Measurements from ENCODE around the gene ARHGAP6. TPM values are rescaled to one million over a fixed set of nuclear protein-coding genes. Genes with fewer than 3 reads are reported as not detected.

ARHGAP6 gene
- total RNA-seq, 1 donor: 5.4 TPM

DNA sequence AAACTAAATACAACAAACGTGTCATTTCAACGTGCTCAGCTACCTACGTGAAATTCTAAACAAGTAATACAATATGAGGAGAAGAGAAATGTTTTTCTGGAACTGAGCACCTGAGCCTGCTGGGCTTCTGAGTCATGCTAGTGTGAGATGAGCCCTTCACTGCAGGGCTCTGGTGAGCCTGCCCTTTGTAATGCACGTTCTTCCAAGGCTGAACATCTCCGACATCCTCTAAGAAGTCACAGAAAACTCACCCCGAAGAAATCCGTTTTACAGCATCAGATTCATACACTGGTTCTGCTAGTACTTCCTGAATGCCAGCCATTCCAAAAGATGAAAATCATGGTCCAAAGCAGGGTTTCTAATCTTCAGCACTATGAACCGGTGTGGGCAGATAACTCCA is 215.4 kb downstream of the ARHGAP6 start:
- H3K27me3 ChIP-seq (ENCODE audit: insufficient read depth, low read length): no peaks in the 10 kb centered on the region
- no peak overlapping the region for H3K4me3 ChIP-seq (ENCODE audit: low read length)
- no peaks in the 10 kb centered on the region for H3K4me1 ChIP-seq (ENCODE audit: insufficient read depth, low read length)
- H3K9me3 ChIP-seq (ENCODE audit: low read depth, low read length): no peaks in the 10 kb centered on the region

- Histone ChIP-seq H3K9me3 (ENCODE audit: low read depth, low read length) (no peaks in the 10 kb centered on the region), H3K27me3 (ENCODE audit: insufficient read depth, low read length) (no peaks in the 10 kb centered on the region), H3K4me3 (ENCODE audit: low read length) (no peak overlapping the region), H3K4me1 (ENCODE audit: insufficient read depth, low read length) (no peaks in the 10 kb centered on the region)
These were observed 216.1 kb downstream of the ARHGAP6 start for GRCh38 chrX:11449613-11450012.

DNA sequence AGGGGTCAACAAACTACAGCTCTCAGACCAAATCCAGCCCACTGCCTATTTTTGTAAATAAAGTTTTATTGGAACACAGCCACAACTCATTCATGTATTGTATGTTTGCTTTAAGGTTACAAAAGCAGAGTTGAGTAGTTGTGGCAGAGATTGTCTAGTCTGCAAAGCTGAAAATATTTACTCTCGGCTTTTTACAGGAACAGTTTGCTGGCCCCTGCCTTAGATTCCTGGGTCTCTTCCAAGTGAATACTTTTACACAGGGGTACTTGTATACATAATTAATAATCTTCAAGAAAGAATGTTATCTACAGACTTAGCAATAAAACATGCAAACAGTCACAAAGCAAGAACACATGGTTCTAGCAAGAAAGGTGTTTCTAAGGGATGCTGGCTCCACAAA is 218.3 kb downstream of the ARHGAP6 start:
- H3K4me3 ChIP-seq (ENCODE audit: low read length): no peak overlapping the region
- no peaks in the 10 kb centered on the region for H3K9me3 ChIP-seq (ENCODE audit: low read depth, low read length)

DNA sequence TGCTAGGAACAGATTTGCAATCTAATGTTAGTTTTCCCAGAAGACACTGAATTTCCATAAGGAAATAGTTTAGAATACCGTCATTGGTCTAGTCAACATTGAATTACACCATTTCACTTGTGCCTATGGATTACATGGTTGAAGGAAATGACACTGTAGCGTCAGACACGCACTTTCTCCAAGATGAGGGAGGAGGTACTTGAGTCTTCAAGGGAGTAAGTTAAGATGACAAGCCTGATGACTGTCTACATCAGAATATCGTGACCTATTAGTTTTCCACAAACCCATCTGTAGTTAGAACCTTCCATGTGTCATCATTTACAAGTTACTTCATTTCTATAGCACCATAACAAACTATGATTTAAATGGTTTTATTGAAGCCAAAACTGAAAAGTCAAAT is 218.8 kb downstream of the ARHGAP6 start:
- Histone ChIP-seq H3K4me1 (ENCODE audit: insufficient read depth, low read length) (no peaks in the 10 kb centered on the region), H3K9me3 (ENCODE audit: low read depth, low read length) (no peaks in the 10 kb centered on the region), H3K27me3 (ENCODE audit: insufficient read depth, low read length) (no peaks in the 10 kb centered on the region), H3K4me3 (ENCODE audit: low read length) (no peak overlapping the region)

More for the DNA sequence above, 218.3 kb downstream of the ARHGAP6 start:
- Histone ChIP-seq H3K27me3 (ENCODE audit: insufficient read depth, low read length) (no peaks in the 10 kb centered on the region), H3K4me1 (ENCODE audit: insufficient read depth, low read length) (no peaks in the 10 kb centered on the region)

- Histone ChIP-seq H3K4me3 (ENCODE audit: low read length) (no peak overlapping the region), H3K4me1 (ENCODE audit: insufficient read depth, low read length) (no peaks in the 10 kb centered on the region), H3K9me3 (ENCODE audit: low read depth, low read length) (no peaks in the 10 kb centered on the region), H3K27me3 (ENCODE audit: insufficient read depth, low read length) (no peaks in the 10 kb centered on the region)
These were observed 219.4 kb downstream of the ARHGAP6 start for GRCh38 chrX:11446336-11446735.

- Histone ChIP-seq H3K4me3 (ENCODE audit: low read length) (no peak overlapping the region), H3K4me1 (ENCODE audit: insufficient read depth, low read length) (no peaks in the 10 kb centered on the region), H3K27me3 (ENCODE audit: insufficient read depth, low read length) (no peaks in the 10 kb centered on the region), H3K9me3 (ENCODE audit: low read depth, low read length) (no peaks in the 10 kb centered on the region)
These were observed 220.2 kb downstream of the ARHGAP6 start for GRCh38 chrX:11445540-11445939.

DNA sequence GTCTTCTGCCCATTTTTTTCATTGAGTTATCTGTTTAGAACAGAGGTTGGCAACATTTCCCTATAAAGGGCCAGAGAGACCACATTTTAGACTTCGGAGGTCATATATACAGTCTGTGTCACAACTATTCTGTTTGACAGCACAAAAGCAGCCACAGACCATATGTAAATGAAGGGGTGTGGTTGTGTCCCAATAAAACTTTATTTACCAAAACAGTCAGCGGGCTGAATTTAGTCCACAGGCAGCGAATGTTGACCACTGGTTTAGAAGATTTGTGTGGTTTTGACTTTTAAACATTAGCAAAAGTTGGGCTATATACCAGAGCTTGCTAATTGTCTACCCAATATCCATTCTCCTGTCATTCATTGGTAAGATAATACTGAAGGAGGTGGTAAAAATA is 221.7 kb downstream of the ARHGAP6 start:
- no peaks in the 10 kb centered on the region for H3K27me3 ChIP-seq (ENCODE audit: insufficient read depth, low read length)
- no peaks in the 10 kb centered on the region for H3K9me3 ChIP-seq (ENCODE audit: low read depth, low read length)
- no peaks in the 10 kb centered on the region for H3K4me1 ChIP-seq (ENCODE audit: insufficient read depth, low read length)
- no peak overlapping the region for H3K4me3 ChIP-seq (ENCODE audit: low read length)

GRCh38 chrX:11439846-11440245 is 225.9 kb downstream of the ARHGAP6 start:
- Histone ChIP-seq H3K4me3 (ENCODE audit: low read length) (no peak overlapping the region), H3K9me3 (ENCODE audit: low read depth, low read length) (no peaks in the 10 kb centered on the region), H3K27me3 (ENCODE audit: insufficient read depth, low read length) (no peaks in the 10 kb centered on the region), H3K4me1 (ENCODE audit: insufficient read depth, low read length) (no peaks in the 10 kb centered on the region)

DNA sequence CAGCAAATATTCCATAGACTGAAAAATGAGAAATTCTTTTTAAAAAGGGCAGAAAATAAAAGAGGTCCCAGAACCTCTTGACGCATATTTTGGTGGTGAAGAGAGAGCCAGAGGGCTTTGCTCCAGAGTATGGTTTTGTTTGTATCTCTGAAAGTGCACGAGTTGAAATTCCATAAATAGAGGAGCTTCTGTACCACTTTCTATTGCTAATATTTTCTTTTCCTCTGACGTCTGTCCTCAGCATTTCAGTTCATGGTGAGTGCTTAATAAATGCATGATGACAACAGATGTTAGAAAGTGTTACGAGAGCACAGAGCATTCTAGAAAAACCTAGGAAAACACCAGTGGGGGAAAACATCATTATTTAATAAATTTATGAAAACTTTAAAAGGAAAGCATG is 227.0 kb downstream of the ARHGAP6 start:
- no peaks in the 10 kb centered on the region for H3K9me3 ChIP-seq (ENCODE audit: low read depth, low read length)
- no peaks in the 10 kb centered on the region for H3K4me1 ChIP-seq (ENCODE audit: insufficient read depth, low read length)
- no peak overlapping the region for H3K4me3 ChIP-seq (ENCODE audit: low read length)
- no peaks in the 10 kb centered on the region for H3K27me3 ChIP-seq (ENCODE audit: insufficient read depth, low read length)

- Histone ChIP-seq H3K9me3 (ENCODE audit: low read depth, low read length) (no peaks in the 10 kb centered on the region), H3K4me1 (ENCODE audit: insufficient read depth, low read length) (no peaks in the 10 kb centered on the region), H3K27me3 (ENCODE audit: insufficient read depth, low read length) (no peaks in the 10 kb centered on the region), H3K4me3 (ENCODE audit: low read length) (no peak overlapping the region)
These were observed 227.4 kb downstream of the ARHGAP6 start for GRCh38 chrX:11438380-11438723.

DNA sequence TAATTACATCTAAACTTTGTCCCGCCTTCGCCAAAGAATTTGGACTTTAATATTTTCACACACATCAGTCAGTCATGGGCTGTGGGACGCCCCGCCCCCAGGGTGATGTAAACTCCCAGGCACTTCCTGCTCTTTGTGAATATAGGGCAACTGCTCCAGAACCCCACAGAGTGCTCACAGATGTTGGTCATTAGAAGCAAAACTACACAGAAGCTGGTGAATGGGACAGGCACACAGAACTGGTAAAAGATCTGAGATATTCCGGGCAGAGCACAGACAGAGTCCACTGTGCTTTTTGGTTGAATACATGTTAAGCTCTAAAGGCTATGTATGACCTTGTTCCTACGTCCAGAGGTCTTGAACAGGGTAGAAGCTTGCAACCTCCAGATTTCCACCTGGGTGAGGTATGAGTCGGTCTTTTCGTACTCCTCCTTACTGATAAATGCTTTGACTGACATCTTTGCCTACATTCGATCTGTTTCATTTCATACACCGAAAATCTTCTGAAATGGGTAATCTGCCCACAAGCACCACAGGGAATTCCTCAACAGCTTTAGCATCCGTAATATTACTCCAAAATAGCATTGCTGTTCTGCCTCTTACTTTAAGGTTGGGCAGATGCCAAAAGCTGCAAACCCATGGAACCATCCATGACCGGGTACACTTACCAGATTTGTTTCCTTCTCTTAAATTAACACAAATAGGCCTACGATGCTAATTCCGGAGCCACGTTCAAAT is 227.9 kb downstream of the ARHGAP6 start:
- Histone ChIP-seq H3K27me3 (ENCODE audit: insufficient read depth, low read length) (no peaks in the 10 kb centered on the region), H3K9me3 (ENCODE audit: low read depth, low read length) (no peaks in the 10 kb centered on the region), H3K4me1 (ENCODE audit: insufficient read depth, low read length) (no peaks in the 10 kb centered on the region), H3K4me3 (ENCODE audit: low read length) (no peak overlapping the region)

- H3K27me3 ChIP-seq (ENCODE audit: insufficient read depth, low read length): no peaks in the 10 kb centered on the region
- H3K4me1 ChIP-seq (ENCODE audit: insufficient read depth, low read length): no peaks in the 10 kb centered on the region
- no peak overlapping the region for H3K4me3 ChIP-seq (ENCODE audit: low read length)
- no peaks in the 10 kb centered on the region for H3K9me3 ChIP-seq (ENCODE audit: low read depth, low read length)
These were observed 230.2 kb downstream of the ARHGAP6 start for GRCh38 chrX:11435568-11435967.

DNA sequence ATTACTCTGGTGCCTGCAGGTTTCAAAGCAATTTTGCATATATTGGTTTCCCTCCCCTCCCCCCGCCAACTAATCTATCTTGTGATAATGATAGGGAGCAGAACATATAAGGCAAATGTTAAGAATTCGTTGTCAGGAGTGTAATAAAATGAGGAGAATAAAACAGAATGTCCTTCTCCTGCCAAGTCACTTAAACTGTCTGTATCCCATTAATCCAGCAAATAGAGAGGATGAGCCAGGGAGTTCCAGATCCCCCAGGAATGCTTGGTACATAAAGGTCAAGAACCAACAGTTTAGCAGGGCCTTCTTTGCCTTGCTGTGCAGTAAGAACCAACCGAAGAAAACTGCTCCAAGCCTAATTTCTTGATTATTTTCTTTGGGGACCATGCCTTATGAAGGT is 231.1 kb downstream of the ARHGAP6 start:
- Histone ChIP-seq H3K4me1 (ENCODE audit: insufficient read depth, low read length) (no peaks in the 10 kb centered on the region), H3K9me3 (ENCODE audit: low read depth, low read length) (no peaks in the 10 kb centered on the region), H3K4me3 (ENCODE audit: low read length) (no peak overlapping the region), H3K27me3 (ENCODE audit: insufficient read depth, low read length) (no peaks in the 10 kb centered on the region)

DNA sequence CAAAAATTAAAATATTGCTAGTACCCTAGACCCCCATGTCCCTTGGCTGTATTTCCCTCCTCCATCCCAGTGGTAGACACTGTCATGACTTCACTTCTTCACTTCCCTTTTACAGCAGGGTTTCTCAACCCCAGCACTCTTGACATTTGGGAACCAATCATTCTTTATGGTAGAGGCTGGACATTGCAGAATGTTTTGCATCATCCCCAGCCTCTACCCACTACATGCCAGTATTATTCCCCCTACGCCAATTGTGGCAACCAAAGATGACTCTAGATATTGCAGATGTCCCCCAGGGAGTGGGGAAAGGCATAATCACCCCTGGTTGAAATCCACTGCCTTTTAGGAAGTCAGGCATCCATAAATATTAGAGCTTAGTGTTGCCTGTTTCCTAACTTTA is 233.9 kb downstream of the ARHGAP6 start:
- no peaks in the 10 kb centered on the region for H3K9me3 ChIP-seq (ENCODE audit: low read depth, low read length)
- no peak overlapping the region for H3K4me3 ChIP-seq (ENCODE audit: low read length)
- H3K27me3 ChIP-seq (ENCODE audit: insufficient read depth, low read length): no peaks in the 10 kb centered on the region
- no peaks in the 10 kb centered on the region for H3K4me1 ChIP-seq (ENCODE audit: insufficient read depth, low read length)

GRCh38 chrX:11430271-11430670 is 235.4 kb downstream of the ARHGAP6 start:
- H3K27me3 ChIP-seq (ENCODE audit: insufficient read depth, low read length): peaks cover 2% of the 10 kb centered on the region
- H3K4me1 ChIP-seq (ENCODE audit: insufficient read depth, low read length): no peaks in the 10 kb centered on the region
- no peaks in the 10 kb centered on the region for H3K9me3 ChIP-seq (ENCODE audit: low read depth, low read length)
- H3K4me3 ChIP-seq (ENCODE audit: low read length): no peak overlapping the region

- H3K27me3 ChIP-seq (ENCODE audit: insufficient read depth, low read length): peaks cover 2% of the 10 kb centered on the region
- no peak overlapping the region for H3K4me3 ChIP-seq (ENCODE audit: low read length)
- H3K4me1 ChIP-seq (ENCODE audit: insufficient read depth, low read length): no peaks in the 10 kb centered on the region
- no peaks in the 10 kb centered on the region for H3K9me3 ChIP-seq (ENCODE audit: low read depth, low read length)
These were observed 236.1 kb downstream of the ARHGAP6 start for GRCh38 chrX:11429538-11430085.

Measured in mononuclear cell (primary cell).